Measurements from ENCODE around the gene RDH16. TPM values are rescaled to one million over a fixed set of nuclear protein-coding genes. Genes with fewer than 3 reads are reported as not detected.
"Not testable (repeated sequence)": the region's sequence is repeated elsewhere in the genome, so short reads cannot be mapped to it uniquely, and the experiment has no call there.

Gene RDH16
- total RNA-seq, 4 donors from 2014 or later = 0.29 to 2.1 (median 1.3) TPM

GRCh38 chr12:56929780-56930179 is 27.6 kb downstream of the RDH16 start:
- H3K36me3 ChIP-seq = no peaks in the 10 kb centered on the region
- no peak overlapping the region for H3K4me3 ChIP-seq
- no peaks in the 10 kb centered on the region for H3K4me1 ChIP-seq
- DNase-seq = no peak
- H3K9me3 ChIP-seq = no peaks in the 10 kb centered on the region
- H3K27me3 ChIP-seq = no peaks in the 10 kb centered on the region
- no peak overlapping the region for H3K27ac ChIP-seq
- intact Hi-C loops (cut with DNase I; ENCODE audit: low total_unique reads) = no loop called here
- no peak for TF ChIP-seq POLR2A (IDR thresholded peaks at IDR 0.05)
- no peak for TF ChIP-seq CTCF (IDR thresholded peaks at IDR 0.05)

GRCh38 chr12:56928262-56928661 is 29.1 kb downstream of the RDH16 start:
- no peak for DNase-seq
- Histone ChIP-seq H3K4me1 (no peaks in the 10 kb centered on the region), H3K4me3 (no peak overlapping the region), H3K27me3 (no peaks in the 10 kb centered on the region), H3K9me3 (no peaks in the 10 kb centered on the region), H3K27ac (no peak overlapping the region), H3K36me3 (no peaks in the 10 kb centered on the region)
- TF ChIP-seq CTCF (IDR thresholded peaks at IDR 0.05) = no peak
- no peak for TF ChIP-seq POLR2A (IDR thresholded peaks at IDR 0.05)
- intact Hi-C loops (cut with DNase I; ENCODE audit: low total_unique reads) = no loop called here

GRCh38 chr12:56927281-56927680 is 30.1 kb downstream of the RDH16 start:
- H3K36me3 ChIP-seq = no peaks in the 10 kb centered on the region
- H3K9me3 ChIP-seq = no peaks in the 10 kb centered on the region
- DNase-seq = no peak
- H3K4me3 ChIP-seq = no peak overlapping the region
- no peak for TF ChIP-seq CTCF (IDR thresholded peaks at IDR 0.05)
- TF ChIP-seq POLR2A (IDR thresholded peaks at IDR 0.05) = no peak
- H3K27me3 ChIP-seq = no peaks in the 10 kb centered on the region
- H3K4me1 ChIP-seq = no peaks in the 10 kb centered on the region
- no peak overlapping the region for H3K27ac ChIP-seq
- intact Hi-C loops (cut with DNase I; ENCODE audit: low total_unique reads) = no loop called here

GRCh38 chr12:56922031-56922430 is 35.4 kb downstream of the RDH16 start:
- no peaks in the 10 kb centered on the region for H3K4me1 ChIP-seq
- intact Hi-C loops (cut with DNase I; ENCODE audit: low total_unique reads) = no loop called here
- H3K27ac ChIP-seq = no peak overlapping the region
- no peaks in the 10 kb centered on the region for H3K36me3 ChIP-seq
- no peak for TF ChIP-seq POLR2A (IDR thresholded peaks at IDR 0.05)
- TF ChIP-seq CTCF (IDR thresholded peaks at IDR 0.05) = no peak
- DNase-seq = no peak
- no peak overlapping the region for H3K4me3 ChIP-seq
- H3K27me3 ChIP-seq = no peaks in the 10 kb centered on the region
- no peaks in the 10 kb centered on the region for H3K9me3 ChIP-seq

GRCh38 chr12:56921346-56921745 is 36.1 kb downstream of the RDH16 start:
- no peaks in the 10 kb centered on the region for H3K27me3 ChIP-seq
- H3K4me1 ChIP-seq = no peaks in the 10 kb centered on the region
- no peaks in the 10 kb centered on the region for H3K9me3 ChIP-seq
- no peaks in the 10 kb centered on the region for H3K36me3 ChIP-seq
- no peak for TF ChIP-seq POLR2A (IDR thresholded peaks at IDR 0.05)
- TF ChIP-seq CTCF (IDR thresholded peaks at IDR 0.05) = no peak
- no peak overlapping the region for H3K4me3 ChIP-seq
- no peak for DNase-seq
- H3K27ac ChIP-seq = no peak overlapping the region
- intact Hi-C loops (cut with DNase I; ENCODE audit: low total_unique reads) = no loop called here

- H3K4me1 ChIP-seq; H3K4me3 ChIP-seq; H3K36me3 ChIP-seq; H3K9me3 ChIP-seq; H3K27ac ChIP-seq; intact Hi-C loops (cut with DNase I; ENCODE audit: low total_unique reads); DNase-seq; H3K27me3 ChIP-seq: not testable (repeated sequence)
Observed at GRCh38 chr12:56918139-56918538, 39.3 kb downstream of the RDH16 start.
